Fibroblast of pulmonary artery (primary cell): ENCODE measurements around the gene CD44.
"Not testable (repeated sequence)": the region's sequence is repeated elsewhere in the genome, so short reads cannot be mapped to it uniquely, and the experiment has no call there.

ENCODE experiments used
- DNase-seq: peaks from one replicate; pipeline ENCODE4 v3.0.0-alpha.2; 2010; ENCODE audit warnings: low read depth
- H3K4me3 ChIP-seq: replicated peaks from 2 replicates; pipeline ENCODE4 v1.5.1; 2011; ENCODE audit warnings: low read depth, mild to moderate bottlenecking, control low read depth, low read length, moderate library complexity
- TF ChIP-seq, protein P1 (sequence below): IDR thresholded peaks from 2 replicates; pipeline ENCODE4 v1.5.1; 2011; ENCODE audit warnings: mild to moderate bottlenecking, control low read depth, low read length, inconsistent platforms; ENCODE audit errors: missing control alignments

CD44 gene

DNA sequence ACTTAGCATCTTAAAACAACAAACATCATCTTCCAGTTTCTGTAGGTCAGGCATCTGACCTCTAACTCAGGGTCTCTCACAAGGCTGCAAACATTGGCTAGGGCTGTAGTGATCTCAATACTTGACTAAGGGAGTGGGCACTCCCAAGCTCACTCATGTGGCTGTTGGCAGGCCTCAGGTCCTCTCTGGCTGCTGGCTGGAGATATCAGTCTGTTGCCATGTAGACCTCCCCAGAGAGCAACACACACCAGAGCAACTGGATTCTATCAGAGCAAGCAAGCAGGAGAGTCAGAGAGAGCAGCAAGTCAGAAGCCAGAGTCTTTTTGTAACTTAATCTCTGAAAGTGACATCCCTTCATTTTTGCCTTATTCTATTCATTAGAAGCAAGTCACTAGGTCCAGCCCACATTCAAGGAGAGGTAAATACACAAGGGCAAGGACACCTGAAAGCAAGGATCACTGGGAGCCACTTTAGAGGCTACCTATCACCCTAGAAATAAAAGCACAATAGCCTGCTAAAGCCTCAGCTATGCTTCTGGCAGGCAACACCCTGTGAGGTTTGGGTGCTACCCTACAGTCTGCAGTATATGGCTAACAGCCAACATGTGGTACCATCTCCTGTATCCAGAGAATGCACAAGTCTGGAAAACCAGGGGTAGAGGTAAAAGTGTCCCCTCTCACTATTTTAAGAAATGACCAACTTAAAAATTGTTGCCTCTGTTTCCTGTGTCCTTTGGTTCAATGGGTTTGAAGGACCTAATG lies 33.5 kb upstream of the CD44 start:
- peak; percentile 36 for DNase-seq
- TF ChIP-seq, protein P1, sequence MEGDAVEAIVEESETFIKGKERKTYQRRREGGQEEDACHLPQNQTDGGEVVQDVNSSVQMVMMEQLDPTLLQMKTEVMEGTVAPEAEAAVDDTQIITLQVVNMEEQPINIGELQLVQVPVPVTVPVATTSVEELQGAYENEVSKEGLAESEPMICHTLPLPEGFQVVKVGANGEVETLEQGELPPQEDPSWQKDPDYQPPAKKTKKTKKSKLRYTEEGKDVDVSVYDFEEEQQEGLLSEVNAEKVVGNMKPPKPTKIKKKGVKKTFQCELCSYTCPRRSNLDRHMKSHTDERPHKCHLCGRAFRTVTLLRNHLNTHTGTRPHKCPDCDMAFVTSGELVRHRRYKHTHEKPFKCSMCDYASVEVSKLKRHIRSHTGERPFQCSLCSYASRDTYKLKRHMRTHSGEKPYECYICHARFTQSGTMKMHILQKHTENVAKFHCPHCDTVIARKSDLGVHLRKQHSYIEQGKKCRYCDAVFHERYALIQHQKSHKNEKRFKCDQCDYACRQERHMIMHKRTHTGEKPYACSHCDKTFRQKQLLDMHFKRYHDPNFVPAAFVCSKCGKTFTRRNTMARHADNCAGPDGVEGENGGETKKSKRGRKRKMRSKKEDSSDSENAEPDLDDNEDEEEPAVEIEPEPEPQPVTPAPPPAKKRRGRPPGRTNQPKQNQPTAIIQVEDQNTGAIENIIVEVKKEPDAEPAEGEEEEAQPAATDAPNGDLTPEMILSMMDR = no peak
- no peak overlapping the region for H3K4me3 ChIP-seq

DNA sequence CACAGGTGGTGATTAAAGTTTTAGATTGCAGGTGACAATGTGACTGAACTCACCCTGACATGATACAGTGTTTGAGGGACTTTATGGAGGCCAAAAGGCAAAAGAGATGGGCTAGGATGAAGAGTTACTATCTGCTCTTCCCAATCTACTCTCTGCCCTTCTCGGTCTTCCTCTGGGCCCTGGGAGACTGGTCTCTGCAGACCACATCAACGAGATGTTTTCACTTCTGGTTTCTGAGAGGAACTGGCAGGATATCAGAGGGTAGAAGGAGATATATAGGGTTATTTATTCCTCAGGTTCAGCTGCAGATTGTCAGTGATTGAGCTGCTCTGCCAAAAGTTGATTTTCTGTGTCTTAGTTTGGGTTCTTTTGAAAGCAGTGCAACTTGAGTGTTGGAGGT lies 32.4 kb upstream of the CD44 start:
- H3K4me3 ChIP-seq = no peak overlapping the region
- TF ChIP-seq, protein P1 = no peak

DNA sequence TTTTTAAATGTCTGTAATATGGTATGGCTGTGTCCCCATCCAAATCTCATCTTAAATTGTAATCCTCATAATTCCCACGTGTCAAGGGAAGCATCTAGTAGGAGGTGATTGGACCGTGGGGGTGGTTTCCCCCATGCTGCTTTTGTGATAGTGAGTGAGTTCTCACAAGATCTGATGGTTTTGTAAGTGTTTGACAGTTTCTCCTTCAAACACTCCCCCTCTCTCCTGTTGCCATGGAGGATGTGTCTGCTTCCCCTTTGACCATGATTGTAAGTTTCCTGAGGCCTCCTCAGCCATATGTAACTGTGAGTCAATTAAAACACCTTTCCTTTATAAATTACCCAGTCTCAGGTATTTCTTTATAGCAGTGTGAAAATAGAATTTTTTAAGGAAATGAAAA lies 31.1 kb upstream of the CD44 start:
- no peak for DNase-seq
- TF ChIP-seq, protein P1 = no peak
- no peak overlapping the region for H3K4me3 ChIP-seq

More for the DNA sequence above, 32.4 kb upstream of the CD44 start:
- no peak for DNase-seq

DNA sequence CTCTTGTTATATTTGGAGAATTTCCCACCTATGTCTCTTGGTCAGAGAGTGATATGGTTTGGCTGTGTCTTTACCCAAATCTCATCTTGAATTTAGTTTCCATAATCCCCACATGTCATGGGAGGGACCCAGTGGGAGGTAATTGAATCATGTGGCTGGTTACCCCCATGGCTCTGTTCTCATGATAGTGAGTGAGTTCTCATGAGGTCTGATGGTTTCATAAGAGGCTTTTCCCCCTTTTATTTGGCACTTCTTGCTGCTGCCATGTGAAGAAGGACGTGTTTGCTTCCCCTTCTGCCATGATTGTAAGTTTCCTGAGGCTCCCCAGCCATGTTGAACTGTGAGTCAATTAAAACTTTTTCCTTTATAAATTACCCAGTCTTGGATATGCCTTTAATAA lies 30.6 kb upstream of the CD44 start:
- not testable (repeated sequence) for H3K4me3 ChIP-seq, DNase-seq

DNA sequence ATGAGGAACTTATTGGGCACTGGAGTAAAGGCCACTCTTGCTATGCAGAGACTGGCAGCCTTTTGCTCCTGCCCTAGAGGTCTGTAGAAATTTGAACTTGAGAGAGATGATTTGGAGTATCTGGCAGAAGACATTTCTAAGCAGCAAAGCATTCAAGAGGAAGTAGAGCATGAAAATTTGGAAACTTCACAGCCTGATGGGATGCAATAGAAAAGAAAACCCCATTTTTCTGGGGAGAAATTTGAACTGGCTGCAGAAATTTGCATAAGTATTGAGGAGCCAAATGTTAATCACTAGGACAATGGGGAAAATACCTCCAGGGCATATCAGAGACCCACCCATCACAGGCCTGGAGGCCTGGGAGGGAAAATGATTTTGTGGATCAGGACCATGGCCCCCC lies 29.9 kb upstream of the CD44 start:
- no peak overlapping the region for H3K4me3 ChIP-seq
- TF ChIP-seq, protein P1 = no peak
- DNase-seq = no peak

DNA sequence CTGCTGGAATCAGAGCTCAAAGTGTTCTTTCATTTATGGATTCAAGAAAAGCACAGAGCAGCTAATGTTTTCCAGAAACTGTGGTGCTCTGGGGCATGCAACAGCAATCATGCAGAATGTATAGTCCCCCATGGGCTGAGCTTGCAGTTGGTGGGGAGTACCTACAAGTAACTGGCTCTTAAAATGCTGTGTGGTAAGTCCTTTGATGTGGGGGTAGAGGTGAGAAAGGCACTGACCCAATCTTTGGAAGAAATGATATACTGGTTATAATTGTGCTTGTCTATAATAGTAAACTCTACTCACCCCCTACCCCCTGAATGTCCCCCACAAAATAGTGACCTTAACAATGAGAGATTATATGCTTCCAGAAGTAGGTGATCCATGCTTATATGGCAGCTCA lies 29.1 kb upstream of the CD44 start:
- H3K4me3 ChIP-seq = no peak overlapping the region
- no peak for DNase-seq
- TF ChIP-seq, protein P1 = no peak

DNA sequence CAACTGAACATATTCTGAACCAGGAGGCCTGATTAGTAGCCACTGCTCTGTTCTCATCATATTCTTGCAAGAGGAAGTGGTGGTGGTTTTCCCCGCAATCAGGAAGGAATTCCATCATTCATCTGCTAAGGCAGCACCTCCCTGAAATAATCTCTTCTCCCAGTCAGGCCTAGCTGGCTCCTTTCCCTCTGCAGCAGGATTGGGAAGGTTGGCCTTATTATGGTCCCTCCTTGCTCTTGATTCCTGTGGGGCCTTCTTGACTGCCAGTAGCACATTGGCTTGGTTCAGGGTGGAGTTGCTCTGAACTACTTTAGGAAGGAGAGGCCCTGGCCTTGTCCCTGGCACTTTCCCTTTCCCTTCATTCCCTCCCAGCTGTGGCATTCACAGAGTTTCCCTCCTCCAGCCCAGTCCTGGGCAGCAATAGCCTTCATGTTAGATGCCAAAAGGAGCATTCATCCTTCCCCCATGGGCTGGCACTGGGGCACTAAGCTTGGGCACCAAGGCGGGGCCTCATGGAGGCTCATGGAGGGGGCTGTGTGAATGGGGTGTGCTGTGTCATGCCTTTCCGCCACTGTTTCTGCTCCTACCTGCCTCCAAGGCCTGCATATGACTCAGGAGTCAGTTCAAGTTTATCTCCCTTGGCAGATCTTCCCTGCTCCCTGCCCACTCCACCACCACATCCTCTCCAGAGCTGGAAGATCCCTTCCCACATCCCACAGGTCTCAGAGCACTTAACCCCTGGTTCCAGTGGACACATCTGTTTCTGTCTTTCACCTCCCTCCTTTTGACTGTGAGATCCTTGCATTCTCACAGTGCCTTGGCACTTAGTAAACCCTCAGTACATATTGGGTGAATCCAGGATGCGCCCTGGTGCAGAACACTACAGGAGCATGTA lies 27.6 kb upstream of the CD44 start:
- no peak overlapping the region for H3K4me3 ChIP-seq
- DNase-seq = peak; percentile 91
- TF ChIP-seq, protein P1 = no peak
